Measurements from ENCODE around the gene ATP8A2. TPM values are rescaled to one million over a fixed set of nuclear protein-coding genes. Genes with fewer than 3 reads are reported as not detected.

The ATP8A2 gene
- total RNA-seq, 1 experiment from 2014 or later: not detected

DNA sequence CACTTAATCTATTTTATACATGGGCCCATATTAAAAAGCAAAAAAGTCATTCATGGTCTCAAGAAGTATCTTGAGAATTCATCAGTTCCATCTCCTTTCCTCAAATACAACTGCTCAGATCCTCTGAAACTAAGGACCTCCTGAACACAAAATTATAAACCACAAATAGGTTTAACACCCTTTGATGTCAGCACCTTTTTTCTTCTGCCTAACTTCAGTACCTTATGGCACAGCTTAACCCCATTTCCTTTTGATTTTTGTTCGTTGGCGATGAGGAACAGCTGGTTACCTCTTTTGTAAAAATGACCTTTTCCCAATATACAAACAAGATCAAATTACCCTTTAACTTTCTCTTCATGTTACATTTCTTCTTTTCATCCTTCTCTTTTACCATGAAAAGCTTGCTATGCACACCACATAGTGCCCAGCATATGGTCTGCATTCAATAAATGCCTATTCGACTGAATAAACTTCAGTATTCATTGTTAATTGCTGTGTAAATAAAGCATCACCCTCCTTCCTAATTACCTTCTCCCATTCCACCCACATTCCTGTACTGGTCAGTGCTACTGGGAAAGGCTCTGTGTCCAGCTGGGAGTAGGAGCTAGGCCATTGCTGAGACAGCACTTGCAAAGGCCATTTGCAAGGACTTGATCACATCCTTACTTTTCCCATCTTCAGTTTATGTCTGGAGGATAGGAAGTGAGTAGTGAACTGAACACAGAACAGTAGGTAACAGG is 362.1 kb downstream of the ATP8A2 start:
- no peak overlapping the region for H3K4me3 ChIP-seq
- no peaks in the 10 kb centered on the region for H3K36me3 ChIP-seq
- no peaks in the 10 kb centered on the region for H3K9me3 ChIP-seq
- H3K27me3 ChIP-seq: no peaks in the 10 kb centered on the region
- no peak for DNase-seq

- H3K27me3 ChIP-seq: no peaks in the 10 kb centered on the region
- H3K4me3 ChIP-seq: no peak overlapping the region
- no peak for DNase-seq
- no peaks in the 10 kb centered on the region for H3K9me3 ChIP-seq
- H3K36me3 ChIP-seq: no peaks in the 10 kb centered on the region
Observed at GRCh38 chr13:25738342-25739196, 366.8 kb downstream of the ATP8A2 start.

GRCh38 chr13:25739376-25739775 is 367.6 kb downstream of the ATP8A2 start:
- H3K9me3 ChIP-seq: no peaks in the 10 kb centered on the region
- no peak for DNase-seq
- H3K36me3 ChIP-seq: no peaks in the 10 kb centered on the region
- no peak overlapping the region for H3K4me3 ChIP-seq
- H3K27me3 ChIP-seq: no peaks in the 10 kb centered on the region

GRCh38 chr13:25741796-25742195 is 370.0 kb downstream of the ATP8A2 start:
- H3K4me3 ChIP-seq: no peak overlapping the region
- H3K9me3 ChIP-seq: no peaks in the 10 kb centered on the region
- H3K36me3 ChIP-seq: no peaks in the 10 kb centered on the region
- no peaks in the 10 kb centered on the region for H3K27me3 ChIP-seq
- no peak for DNase-seq

DNA sequence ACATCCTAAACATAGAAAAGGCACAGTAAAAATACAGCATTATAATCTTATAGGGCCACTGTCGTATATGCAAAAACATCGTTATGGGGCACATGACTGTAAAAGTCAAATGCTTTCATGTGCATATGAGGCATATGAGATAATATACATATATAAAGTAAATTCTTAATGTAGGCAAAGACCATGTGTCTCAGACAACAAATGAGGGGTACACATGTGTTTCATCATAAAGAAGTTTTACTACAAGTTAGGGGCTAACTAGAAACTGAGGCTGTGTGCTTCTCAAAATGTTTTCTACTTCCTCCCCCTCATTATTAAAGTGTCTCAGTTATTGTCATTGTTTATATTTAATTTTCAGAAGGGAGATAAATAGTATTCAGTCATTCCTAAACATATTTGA is 370.4 kb downstream of the ATP8A2 start:
- no peaks in the 10 kb centered on the region for H3K9me3 ChIP-seq
- H3K27me3 ChIP-seq: no peaks in the 10 kb centered on the region
- no peaks in the 10 kb centered on the region for H3K36me3 ChIP-seq
- H3K4me3 ChIP-seq: no peak overlapping the region
- DNase-seq: no peak

DNA sequence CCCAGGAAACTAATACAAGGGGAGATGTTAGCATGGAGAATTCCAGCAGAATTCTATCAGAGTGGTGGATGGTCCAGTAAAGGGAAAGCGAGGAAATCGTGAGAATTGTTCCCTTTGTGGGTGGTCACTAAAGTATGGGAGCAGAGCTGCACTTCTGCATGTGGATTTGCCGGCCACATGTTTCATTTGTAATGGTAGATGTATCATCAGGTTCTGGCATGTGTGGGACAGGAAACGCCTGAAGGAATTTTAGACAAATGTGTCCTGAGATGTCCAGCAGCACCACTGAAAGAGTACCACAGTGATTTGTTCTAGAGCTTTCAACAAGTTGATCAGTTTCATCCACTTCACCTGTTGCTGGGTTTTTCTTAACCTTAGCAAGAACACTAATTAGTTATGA is 371.6 kb downstream of the ATP8A2 start:
- no peaks in the 10 kb centered on the region for H3K9me3 ChIP-seq
- H3K4me3 ChIP-seq: no peak overlapping the region
- no peaks in the 10 kb centered on the region for H3K27me3 ChIP-seq
- DNase-seq: no peak
- no peaks in the 10 kb centered on the region for H3K36me3 ChIP-seq

- no peak overlapping the region for H3K4me3 ChIP-seq
- no peak for DNase-seq
- no peaks in the 10 kb centered on the region for H3K36me3 ChIP-seq
- no peaks in the 10 kb centered on the region for H3K9me3 ChIP-seq
- H3K27me3 ChIP-seq: no peaks in the 10 kb centered on the region
Observed at GRCh38 chr13:25744178-25744577, 372.4 kb downstream of the ATP8A2 start.

DNA sequence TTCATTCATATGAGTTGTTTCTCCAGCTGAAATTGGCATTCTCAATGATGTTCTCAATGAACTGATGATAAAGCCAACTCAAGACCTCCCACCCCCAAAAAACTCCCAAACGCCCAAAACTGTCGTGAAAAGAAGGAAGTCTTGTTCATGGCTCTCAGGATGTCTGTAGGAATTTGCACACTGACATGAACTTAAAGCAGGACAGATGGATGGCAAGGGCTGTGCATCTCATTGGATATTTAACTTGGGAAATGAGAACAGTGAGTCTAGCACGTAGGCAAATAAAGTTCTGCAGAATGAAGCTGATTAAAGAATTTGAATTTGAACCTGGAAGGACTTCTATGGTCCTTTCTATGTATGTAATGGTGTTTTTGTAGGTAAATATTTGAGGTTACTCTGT is 374.4 kb downstream of the ATP8A2 start:
- Histone ChIP-seq H3K36me3 (no peaks in the 10 kb centered on the region), H3K27me3 (no peaks in the 10 kb centered on the region), H3K4me3 (no peak overlapping the region), H3K9me3 (no peaks in the 10 kb centered on the region)
- no peak for DNase-seq

DNA sequence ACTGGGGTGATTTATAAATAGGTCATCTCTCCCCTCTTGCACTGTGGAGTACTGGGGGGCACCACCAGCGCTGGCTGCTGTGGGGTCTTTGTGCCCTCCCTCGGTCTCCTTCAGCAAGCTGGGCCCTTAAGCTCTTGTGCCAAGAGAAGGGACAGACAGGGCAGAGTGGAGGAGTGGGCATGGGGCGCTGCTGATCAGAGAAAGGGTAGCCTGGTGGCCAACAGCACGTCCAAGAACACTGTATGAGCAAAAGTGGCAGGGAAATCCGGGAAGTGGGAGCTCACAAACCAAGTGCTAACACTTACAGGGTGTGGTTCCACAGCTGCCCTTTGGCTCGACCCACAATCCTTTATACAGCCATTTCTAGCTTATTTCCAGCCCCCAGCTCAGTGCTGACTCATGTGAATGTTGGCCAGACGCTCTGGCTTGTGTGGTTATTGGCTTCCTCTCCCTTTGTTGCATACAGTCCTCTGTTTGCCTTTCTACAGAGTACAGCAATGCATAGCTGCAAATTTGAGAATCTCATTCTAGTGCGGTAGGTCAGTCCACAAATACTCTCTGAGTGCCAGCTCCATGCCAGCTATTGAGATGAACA is 381.3 kb downstream of the ATP8A2 start:
- Histone ChIP-seq H3K4me3 (no peak overlapping the region), H3K9me3 (no peaks in the 10 kb centered on the region), H3K27me3 (no peaks in the 10 kb centered on the region), H3K36me3 (no peaks in the 10 kb centered on the region)
- peak; percentile 91 for DNase-seq

DNA sequence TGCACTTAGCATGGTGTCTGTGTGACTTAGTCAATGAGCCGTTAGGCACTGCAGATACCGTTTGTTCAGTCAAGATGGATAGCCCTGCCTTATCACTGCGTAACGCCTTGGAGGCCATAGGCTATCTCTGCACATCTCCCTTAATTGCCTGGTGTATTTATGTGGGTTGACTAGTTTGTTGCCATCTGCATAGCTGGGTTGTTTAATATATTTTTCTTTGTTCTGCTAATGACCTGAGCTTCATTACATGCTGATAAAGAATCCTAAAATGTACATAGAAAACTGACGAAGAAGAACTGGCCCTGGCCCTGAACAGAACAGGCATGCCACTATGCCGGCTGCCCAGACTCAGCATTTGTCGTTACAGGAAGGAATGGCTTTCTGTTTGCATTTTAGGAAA is 382.2 kb downstream of the ATP8A2 start:
- Histone ChIP-seq H3K9me3 (no peaks in the 10 kb centered on the region), H3K36me3 (no peaks in the 10 kb centered on the region), H3K4me3 (no peak overlapping the region), H3K27me3 (no peaks in the 10 kb centered on the region)
- DNase-seq: no peak

GRCh38 chr13:25756251-25756650 is 384.5 kb downstream of the ATP8A2 start:
- DNase-seq: no peak
- no peaks in the 10 kb centered on the region for H3K27me3 ChIP-seq
- H3K36me3 ChIP-seq: no peaks in the 10 kb centered on the region
- H3K4me3 ChIP-seq: no peak overlapping the region
- H3K9me3 ChIP-seq: no peaks in the 10 kb centered on the region

DNA sequence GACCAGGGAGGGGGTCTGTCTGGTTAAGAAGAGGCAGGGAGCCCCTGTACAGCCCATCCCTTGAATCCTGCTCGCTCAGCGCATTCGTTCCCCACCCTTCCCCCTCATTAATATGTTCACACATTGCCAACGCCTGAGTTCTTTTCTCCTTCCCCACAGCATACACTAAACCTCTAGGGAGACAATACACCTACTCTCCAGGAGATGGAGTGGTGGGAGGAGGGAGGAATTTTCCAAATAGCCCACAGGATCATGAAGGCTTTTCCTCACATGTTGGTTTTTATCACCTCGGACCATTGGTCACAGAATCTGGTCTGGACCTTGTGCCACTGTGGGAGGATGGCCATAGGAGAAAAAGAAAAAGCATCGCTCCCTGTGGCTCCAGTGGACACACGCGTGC is 385.1 kb downstream of the ATP8A2 start:
- H3K9me3 ChIP-seq: no peaks in the 10 kb centered on the region
- no peaks in the 10 kb centered on the region for H3K36me3 ChIP-seq
- no peak overlapping the region for H3K4me3 ChIP-seq
- H3K27me3 ChIP-seq: no peaks in the 10 kb centered on the region
- no peak for DNase-seq

- H3K9me3 ChIP-seq: no peaks in the 10 kb centered on the region
- no peaks in the 10 kb centered on the region for H3K36me3 ChIP-seq
Observed at GRCh38 chr13:25761041-25761440, 389.3 kb downstream of the ATP8A2 start.

DNA sequence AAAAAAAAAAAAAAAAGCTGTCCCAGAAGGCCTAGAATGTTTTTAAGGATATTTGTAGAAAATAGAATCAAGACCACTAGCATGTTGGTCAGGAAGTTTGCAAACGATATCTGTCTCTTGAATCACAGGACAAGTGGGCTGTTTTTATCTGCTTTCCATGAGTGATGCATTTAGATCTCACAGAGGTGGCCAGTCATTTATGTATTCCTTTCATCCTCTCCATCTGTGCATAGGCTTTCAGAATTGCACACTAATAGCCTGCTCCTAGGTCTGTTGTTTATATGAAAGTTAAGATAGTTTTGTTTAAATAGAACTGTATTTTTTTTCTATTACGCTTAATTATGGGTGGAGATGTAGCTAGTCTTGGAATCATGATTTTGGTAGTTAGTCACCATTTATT is 390.5 kb downstream of the ATP8A2 start:
- no peak overlapping the region for H3K4me3 ChIP-seq
- no peaks in the 10 kb centered on the region for H3K9me3 ChIP-seq
- DNase-seq: no peak
- no peaks in the 10 kb centered on the region for H3K36me3 ChIP-seq
- no peaks in the 10 kb centered on the region for H3K27me3 ChIP-seq

More at GRCh38 chr13:25761041-25761440, 389.3 kb downstream of the ATP8A2 start:
- H3K27me3 ChIP-seq: no peaks in the 10 kb centered on the region
- no peak for DNase-seq
- H3K4me3 ChIP-seq: no peak overlapping the region

DNA sequence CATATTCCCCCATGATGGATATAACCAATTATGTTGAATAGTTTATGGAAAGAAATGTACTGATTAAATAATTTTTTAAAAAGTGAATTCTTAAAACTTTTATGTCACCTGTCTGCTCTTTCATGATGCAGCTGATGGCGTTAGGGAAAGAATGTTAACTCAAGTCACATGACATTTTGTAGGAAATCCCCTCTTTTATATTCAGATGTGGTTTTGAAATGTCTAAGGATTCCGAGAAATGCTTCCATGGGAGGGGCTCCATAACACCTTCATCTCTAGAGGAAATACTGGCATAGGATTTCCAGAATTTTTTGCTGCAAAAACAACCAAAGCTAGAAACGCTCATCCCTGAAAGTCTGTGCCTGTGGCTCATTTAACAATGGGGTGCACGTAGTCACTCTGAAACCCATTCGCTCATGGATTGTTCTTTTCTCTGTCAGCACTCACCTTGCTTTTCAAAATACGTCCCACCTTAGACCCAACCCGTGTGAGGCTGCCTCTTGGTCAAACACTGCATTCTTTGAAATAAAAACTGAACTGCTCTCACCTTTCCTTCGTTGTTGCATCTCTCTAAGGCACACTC is 391.1 kb downstream of the ATP8A2 start:
- Histone ChIP-seq H3K27me3 (no peaks in the 10 kb centered on the region), H3K36me3 (no peaks in the 10 kb centered on the region), H3K9me3 (no peaks in the 10 kb centered on the region), H3K4me3 (no peak overlapping the region)
- no peak for DNase-seq

- H3K27me3 ChIP-seq: no peaks in the 10 kb centered on the region
- no peak overlapping the region for H3K4me3 ChIP-seq
- no peak for DNase-seq
- no peaks in the 10 kb centered on the region for H3K36me3 ChIP-seq
- no peaks in the 10 kb centered on the region for H3K9me3 ChIP-seq
Observed at GRCh38 chr13:25764378-25764777, 392.6 kb downstream of the ATP8A2 start.

DNA sequence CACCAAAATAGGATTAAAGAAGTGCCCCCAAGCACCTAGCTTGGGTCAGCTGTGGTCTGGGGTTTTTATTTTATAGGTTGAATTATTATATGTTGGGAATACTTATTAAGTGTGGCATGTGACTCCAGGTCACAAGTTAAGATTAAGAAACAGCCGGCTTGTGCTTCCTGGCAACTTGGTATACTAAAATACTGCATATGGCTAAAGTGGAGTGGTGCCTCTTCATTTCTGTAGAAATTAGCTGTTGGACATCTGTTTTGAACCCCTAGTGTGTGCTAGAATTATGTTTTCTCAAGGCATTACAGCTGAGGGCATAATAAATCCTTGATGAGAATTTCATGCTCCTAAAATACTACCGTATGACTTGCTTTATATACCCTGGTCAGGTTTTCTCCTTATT is 393.5 kb downstream of the ATP8A2 start:
- no peaks in the 10 kb centered on the region for H3K27me3 ChIP-seq
- no peaks in the 10 kb centered on the region for H3K9me3 ChIP-seq
- H3K4me3 ChIP-seq: no peak overlapping the region
- H3K36me3 ChIP-seq: no peaks in the 10 kb centered on the region
- no peak for DNase-seq

Data from MG63 (cell line).